Right kidney (tissue), 9 donors: ENCODE data around the gene ZNF287.
"Not testable (repeated sequence)": the region's sequence is repeated elsewhere in the genome, so short reads cannot be mapped to it uniquely, and the experiment has no call there.

ENCODE experiments used
- DNase-seq: peaks from one replicate; pipeline ENCODE4 v3.0.0-alpha.2; 2016
- long read RNA-seq, 8 donors: transcript quantifications; one replicate each; lab custom pipeline, GENCODE V29; 2026

Gene ZNF287
- long read RNA-seq, donor 1, partial matches to known transcripts, result 0 of 1 reads
- long read RNA-seq, donor 1, other reads (novel, unspliced or antisense), result 0 of 1 reads
- long read RNA-seq, donor 2, partial matches to known transcripts, result 0 of 1 reads
- long read RNA-seq, donor 2, other reads (novel, unspliced or antisense), result 0 of 1 reads
- long read RNA-seq, donor 3, result 0 reads
- long read RNA-seq, donor 4, partial matches to known transcripts, result 0 of 2 reads
- long read RNA-seq, donor 4, other reads (novel, unspliced or antisense), result 0 of 2 reads
- long read RNA-seq, donor 5, partial matches to known transcripts, result 0 of 4 reads
- long read RNA-seq, donor 5, other reads (novel, unspliced or antisense), result 0 of 4 reads
- long read RNA-seq, donor 6, partial matches to known transcripts, result 0 of 3 reads
- long read RNA-seq, donor 6, other reads (novel, unspliced or antisense), result 0 of 3 reads
- long read RNA-seq, donor 7, result 0 reads
- long read RNA-seq, donor 8, partial matches to known transcripts, result 0 of 1 reads
- long read RNA-seq, donor 8, other reads (novel, unspliced or antisense), result 0 of 1 reads

DNA sequence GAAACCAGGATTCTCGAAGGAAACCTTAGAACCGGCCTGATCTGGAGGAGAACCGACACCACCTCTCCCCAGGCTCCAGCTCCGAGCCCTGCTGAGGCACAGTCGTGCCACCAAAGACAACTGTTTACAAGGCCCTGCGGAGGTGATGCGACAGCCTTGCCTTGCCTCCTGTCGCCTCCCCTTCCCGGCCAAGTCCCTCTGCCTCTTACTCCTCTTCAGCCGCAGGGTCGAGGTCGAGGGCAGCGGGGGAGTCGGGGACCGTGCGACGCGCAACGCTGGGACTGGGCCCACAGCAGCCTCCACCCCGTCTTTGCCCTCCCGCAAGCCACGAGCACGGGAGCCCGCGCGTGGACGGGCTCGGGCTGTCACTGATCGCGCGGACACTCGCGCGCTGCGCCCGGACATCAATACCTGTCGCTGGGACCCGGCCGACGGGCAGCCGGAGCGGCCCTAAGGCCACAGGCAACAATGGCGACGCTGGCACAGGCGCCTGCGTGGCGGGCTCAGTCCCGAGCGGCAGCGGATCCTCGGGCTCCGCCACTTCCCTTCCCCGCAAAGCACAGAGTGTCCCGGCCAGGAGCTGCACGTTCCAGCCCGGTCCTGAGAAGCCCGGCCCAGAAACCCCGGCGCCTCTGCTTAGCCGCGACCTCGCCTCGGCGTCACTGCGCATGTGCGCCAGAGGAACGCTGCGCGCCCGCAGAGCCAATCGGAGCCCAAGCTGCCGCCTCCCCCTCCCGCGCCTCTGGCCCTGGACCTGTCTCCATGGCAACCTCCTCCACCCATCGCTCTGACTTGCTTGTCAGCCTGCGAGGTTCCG is at the start of gene ZNF287:
TSS of gene ZNF287 (minus strand) at position 664 of the 817 bp plus-strand sequence. CDS start 1,473 bp downstream, outside the sequence.
- peak; percentile 95 for DNase-seq

DNA sequence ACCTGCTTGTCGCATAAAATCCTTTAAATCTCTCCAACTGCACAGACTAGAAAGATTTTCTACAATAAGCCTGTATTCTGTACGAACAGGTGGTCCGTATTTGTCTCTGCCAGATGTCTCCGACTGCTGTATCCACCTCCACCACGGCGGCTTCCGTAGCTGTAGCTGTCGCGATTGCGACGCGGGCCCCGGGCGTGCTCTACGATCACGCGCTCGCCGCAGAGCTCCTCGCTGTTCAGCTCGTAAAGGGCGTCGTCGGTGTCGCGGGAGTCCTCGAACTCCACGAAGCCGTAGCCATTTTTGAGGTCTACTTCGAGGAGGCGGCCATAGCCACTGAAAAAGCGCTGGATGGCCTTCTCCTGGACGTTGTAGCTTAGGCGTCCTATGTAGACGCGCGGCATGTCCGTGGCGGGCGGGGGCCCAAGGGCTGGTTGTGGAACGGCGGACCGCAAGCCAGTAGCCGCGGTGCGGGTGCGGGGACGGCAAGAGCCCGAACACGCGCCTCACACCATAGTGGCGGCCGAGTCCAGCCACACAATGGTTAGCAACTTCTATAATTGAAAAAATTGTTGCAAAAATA is 48.6 kb upstream of the ZNF287 start:
- DNase-seq, result no peak

DNA sequence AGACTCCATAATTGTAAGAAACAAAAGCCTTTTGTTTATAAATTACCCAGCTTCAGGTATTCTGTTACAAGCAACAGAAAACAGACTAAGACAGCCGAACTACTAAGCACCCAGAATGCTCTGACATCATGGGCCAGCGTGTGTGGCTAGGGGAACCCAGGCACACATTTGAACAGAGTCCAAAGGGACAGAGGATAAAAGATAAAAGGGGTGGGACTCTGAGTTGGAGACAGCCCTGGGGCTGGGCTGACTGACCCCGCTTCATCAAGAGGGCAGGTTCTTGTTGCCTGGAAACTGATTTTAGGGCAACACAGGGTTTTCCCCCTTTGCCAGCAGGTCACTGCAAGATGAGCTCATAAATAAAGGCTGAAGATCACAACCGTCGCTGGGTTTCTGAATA is 30.5 kb upstream of the ZNF287 start:
- no peak for DNase-seq

DNA sequence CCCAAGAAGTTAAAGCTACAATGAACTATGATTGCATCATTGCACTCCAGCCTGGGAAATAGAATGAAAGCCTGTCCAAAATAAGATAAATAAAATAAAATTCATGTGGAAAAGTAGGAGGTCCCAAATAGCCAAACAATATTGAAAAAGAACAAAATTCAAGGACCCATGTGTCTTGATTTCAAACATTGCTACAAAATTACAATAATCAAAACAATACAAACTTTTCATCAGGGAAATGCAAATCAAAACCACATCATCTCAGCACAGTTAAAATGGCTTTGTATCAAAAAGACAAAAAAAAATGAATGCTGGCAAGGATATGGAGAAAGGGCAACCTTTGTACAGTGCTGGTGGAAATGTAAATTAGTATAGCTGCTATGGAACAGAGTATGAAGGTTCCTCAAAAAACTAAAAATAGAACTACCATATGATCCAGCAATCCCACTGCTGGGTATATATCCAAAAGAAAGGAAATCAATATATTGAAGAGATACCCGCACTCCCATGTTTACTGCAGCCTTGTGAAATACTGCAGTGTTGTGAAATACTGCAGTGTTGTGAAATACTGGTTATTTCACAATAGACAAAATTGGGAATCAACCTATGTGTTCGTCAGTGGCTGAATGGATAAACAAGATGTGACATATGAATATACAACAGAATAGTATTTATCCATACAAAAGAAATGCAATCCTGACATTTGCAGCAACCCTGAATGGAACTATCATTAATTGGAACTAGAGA is 24.5 kb upstream of the ZNF287 start:
- no peak for DNase-seq

DNA sequence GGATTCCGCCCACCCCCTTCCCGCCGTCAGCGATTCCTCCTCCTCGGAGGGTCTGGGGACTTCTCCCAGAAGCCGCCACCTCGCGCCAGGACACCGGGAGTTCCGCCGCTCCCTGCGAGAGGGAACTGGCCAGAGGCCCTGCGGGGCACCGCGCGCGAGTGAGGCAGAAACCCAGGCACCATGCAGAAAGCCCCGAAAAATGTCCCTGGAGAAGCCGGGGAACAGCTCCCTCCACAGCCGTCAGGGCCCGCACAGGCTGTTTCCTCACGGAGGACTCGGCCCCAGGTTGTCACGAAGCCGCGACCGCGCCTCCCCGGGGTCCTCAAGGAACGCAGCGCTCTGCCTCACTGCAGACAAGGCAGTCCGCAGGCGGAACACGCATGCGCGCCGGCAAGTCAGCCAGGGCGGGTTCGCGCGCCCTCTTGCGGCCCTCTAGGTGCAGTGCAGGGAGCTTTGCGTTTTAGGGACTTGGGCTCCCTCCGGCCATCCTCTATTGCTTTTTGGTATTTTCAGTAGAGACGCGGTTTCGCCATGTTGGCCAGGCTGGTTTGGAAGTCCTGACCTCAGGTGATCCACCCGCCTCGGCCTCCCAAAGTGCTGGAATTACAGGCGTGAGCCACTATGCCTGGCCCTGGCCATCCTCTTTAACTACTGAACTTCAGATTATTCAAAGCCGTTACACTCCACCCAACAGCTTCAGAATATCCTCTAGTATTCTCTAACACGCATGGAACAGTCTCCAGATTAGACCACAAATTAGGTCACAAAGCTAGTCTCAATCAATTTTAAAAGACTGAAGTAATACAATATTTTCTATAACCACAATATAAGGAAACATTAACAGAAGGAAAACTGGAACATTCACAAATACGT is 20.3 kb upstream of the ZNF287 start:
- peak; percentile 96 for DNase-seq

DNA sequence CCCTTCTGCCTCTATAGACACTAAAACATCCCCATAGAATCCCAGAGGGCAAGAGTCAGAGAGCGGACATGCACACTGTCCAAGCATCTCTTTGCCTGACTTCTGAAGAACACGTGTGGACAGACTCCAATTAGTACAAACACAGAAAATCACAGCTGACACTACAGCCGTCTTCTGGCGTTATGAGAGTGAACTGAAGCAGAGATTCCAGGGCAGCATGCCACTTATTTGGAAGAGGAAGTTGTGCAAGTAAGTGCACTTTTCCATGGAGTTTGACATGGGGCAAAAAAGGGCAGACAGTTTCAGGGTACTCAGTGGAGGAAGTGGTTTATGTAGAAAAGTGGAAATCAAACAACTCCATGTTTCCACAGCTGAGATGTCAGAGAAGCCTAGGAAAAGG is 16.8 kb upstream of the ZNF287 start:
- no peak for DNase-seq

DNA sequence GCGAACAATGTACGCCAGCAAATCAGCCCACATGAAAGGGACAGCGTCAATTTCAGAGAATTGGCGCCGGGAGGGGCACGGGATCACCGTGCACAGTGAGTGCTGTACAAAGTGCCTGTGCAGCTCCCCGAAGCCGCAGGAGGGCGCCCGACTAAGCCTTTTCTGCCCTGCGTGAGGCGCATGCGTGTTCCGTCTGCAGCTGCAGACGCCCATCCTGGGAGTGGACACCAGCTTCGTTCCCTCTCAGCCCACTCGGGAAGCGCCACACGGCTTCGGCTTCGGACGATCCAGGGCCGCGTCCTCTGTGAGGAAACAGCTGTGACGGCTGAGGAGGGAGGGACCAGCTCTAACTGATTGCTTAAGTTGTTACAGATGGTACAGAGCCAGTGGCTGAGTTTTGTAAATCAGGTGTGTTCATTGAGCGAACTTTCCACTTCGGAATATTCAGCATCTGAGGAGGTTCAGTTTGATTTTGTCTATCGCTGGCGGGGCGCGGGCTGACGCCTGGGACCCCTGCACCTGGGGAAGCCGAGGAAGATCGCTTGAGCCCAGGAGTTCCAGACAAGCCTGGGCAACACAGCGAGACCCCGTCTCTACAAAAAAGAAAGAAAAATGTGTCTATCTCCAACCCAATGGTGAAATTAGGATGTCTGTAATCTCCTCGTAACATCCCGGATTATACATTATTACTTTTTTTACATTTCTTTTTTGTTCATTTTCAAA is 15.4 kb upstream of the ZNF287 start:
- peak; percentile 81 for DNase-seq

DNA sequence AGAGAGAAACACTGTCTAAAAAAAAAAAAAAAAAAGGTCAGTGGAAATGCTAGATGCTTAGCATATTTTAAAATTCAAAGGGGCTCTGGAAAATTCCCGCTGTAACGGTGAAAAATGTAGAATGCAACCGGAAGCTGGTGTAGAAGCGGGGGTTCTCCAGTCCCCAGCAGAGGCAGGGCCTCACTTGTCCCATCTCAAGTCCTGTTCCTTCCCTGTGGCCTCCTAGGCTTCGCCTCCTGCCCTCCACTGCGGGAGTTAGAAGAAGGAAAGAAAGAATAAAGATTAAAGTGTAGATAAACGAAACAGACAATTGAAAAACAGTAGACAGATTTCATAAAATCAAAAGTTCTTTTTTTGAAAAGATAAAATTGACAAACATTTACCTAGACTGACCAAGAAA is 14.8 kb upstream of the ZNF287 start:
- DNase-seq, result no peak

DNA sequence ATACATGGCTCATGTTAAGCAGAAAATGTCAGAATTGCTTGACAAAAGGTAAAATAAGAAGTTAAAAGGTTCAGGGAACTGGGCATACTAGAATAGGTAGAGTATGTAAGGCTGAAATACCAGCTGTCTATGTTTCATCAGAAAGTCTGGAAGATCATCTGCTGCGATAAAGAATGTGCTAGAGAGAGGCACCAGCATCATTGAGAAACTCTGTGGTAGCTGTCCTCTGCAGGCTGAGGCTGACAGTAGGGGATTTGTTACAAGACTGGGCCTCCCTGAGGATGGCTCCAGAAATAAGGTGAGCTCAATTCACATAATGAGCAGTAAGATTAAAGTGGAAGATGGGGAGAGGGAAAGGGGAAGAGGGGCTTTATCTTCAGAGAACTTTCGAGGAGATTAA is 4.5 kb upstream of the ZNF287 start:
- no peak for DNase-seq

DNA sequence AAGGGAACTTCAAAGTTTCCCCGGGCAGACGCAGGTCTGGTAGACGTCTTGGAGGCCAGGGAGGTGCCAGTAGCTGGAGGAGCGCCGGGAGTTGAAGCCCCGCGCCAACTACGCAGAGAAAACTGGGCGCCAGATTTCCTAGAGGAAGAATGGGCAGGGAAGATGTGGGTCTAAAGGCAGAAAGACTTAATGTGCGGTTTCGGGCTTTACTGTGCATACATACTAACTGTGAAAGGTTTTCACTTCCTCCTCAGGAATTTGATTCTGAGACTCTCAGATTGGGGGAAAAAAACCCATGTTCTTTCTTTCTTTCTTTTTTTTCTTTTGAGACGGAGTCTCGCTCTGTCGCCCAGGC is 331 bp upstream of the ZNF287 start:
- DNase-seq, result no peak

DNA sequence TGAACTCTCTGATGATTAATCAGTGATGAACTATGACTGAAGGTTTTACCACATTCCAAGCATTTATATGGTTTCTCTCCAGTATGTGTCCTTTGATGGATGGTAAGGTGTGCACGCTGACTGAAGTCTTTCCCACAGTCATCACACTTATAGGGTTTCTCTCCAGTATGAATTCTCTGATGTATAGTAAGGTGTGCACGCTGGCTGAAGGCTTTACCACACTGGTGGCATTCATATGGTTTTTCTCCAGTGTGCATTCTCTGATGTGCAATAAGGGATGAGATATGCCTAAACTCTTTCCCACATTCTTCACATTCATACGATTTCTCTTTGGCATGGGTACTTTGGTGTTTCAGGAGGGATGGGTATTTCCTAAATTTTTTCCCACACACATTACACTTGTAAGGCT is 16.4 kb downstream of the ZNF287 start:
- DNase-seq, result no peak

DNA sequence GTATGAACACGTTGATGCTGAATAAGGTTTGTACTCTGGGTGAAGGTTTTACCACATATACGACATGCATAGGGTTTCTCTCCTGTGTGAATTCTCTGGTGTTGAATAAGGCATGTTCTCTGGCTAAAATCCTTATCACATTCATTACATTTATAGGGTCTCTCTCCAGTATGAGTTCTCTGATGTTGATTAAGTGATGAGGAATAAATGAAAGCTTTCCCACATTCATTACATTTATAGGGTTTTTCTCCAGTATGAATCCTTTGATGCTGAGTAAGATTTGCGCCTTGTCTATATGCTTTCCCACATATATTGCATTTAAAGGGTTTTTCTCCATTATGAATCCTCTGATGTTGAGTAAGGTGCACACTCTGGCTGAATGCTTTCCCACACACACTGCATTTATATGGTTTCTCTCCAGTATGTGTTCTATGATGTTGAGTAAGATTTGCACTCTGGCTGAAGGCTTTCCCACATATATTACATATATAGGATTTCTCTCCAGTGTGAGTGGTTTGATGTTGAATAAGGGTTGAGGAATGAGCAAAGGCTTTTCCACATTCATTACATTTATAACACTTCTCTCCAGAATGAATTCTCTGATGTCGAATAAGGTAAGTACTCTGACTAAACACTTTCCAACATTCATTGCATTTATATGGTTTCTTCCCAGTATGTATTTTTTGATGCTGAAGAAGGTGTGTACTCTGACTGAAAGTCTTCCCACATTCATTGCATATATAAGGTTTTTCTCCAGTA is 16.9 kb downstream of the ZNF287 start:
- no peak for DNase-seq

DNA sequence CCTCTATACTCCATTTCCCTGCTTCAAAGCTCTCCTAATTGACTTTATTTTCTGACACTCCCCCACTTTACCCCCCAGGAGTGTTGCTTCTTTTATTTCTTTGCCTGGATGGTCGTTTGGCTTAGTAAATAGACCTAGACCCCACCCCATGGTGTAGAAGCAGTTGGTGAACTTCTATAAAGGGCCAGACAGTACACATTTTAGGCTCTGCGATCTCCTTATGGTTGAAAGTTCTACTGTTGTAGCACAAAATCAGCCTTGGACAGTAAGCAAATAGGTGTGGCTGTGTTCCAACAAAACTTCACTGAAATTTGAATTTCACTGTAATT is 31.9 kb downstream of the ZNF287 start:
- DNase-seq, result no peak

DNA sequence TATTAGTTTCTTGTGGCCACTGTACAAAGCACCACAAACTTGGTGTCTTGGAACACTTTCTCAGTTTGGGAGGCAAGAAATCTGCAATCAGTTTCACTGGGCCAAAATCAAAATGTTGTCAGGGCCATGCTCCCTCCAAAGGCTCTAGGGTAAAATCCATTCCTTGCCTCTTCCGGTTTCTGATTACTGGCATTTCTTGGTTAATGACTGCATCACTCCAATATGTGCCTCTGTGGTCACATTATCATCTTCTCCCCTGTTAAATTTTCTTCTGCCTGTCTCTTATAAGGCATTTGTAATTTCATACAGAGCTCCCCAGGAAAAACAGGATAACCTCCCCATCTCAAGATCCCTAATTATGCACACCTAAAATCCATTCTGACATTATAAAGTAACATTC is 34.8 kb downstream of the ZNF287 start:
- no peak for DNase-seq

DNA sequence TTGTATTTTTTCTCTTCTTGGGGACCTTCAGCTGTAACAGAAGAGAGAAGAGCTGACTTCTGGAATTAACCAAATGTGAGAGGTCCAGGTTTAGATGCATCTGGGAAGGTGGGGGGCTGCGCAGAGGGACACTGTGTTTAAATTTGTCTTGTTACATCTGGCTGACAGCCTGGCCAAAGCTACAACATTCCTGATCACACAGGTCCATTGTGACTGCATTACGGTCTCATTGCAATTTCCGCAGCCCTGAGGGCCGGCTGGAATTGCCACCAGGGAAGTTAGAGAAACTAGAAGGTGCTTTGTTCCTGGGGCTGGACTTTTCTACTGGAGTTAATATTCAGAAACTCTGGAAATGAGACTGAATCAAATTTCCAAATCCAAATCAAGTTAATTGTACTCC is 39.1 kb downstream of the ZNF287 start:
- DNase-seq, result no peak

DNA sequence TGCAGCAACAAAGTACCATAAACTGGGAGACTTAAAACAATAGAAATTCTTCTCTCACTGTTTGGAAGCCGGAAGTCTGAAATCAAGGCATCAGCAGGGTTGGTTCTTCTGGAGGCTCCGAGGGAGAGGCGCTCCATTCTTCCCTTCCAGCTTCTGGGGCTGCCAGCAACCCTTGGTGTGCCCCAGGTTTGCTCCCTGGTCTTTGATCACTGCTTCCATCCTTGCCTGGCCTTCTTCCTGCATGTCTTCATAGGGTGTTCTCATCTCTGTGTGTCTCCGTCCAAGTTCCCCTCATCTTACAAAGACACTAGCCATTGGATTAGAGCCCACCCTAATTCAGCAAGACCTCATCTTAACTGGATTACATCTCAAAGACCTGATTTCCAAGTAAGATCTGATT is 41.7 kb downstream of the ZNF287 start:
- no peak for DNase-seq

DNA sequence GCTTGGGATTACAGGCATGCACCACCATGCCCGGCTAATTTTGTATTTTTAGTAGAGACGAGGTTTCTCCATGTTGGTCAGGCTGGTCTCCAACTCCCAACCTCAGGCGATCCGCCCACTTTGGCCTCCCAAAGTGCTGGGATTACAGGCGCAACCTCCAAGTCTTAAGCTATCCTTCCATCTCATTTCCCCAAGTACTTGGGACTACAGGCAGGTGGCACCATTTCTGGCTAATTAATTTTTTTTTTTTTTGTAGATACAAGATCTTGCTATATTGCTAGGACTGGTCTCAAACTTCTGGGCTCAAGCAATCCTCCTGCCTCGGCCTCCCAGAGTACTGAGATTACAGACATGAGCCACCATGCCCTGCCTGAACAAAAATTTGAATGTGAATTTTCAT is 43.4 kb downstream of the ZNF287 start:
- not testable (repeated sequence) for DNase-seq

DNA sequence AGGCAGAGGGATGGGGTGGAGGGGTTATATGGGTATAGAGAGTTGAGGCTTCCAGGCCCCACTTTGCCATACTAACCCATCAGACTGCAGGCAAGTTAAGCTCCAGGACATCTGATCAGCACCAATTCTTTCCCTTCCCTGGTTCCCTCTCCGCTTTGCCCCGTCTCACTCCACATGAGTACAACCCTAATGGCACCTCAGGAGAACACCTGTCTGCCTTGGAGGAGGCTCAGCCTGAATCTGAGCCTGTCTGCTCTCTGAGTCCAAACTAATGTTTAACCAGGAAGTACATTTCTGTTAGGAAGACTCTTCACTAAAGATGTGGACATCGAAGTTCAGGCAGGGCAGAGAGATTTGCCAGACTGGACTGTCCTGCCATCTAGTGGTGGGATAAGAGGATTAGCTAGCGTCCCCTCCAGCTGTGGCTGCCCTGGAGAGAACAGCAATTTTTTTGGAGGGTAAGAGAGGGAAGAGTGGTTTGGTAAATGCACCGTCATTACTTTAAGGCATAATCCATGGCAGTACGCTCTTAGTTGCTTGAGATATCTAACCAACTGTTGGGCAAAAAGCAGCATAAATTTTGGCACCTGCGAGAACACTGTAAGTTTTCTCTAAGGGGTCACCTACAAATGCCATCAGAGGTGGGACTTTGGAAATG is 47.8 kb downstream of the ZNF287 start:
- DNase-seq, result peak; percentile 54

DNA sequence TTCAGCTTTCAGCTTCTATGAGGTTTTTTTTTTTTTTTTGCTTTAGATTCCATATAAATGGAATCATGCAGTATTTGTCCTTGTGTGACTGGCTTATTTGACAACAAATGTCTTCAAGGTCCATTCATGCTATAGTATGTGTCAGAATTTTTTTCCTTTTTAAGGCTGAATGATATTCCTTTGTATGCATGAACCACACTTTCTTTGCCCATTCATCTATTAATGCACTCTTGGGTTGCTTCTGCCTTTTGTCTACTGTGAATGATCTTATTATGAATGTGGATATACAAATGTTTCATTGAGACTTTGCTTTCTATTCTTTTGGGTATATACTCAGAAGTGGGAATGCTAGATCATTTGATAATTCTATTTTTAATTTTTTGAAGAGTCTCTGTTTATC is 50.0 kb downstream of the ZNF287 start:
- no peak for DNase-seq
